H7 (cell line): ENCODE measurements around the gene AMER3. TPM values are rescaled to one million over a fixed set of nuclear protein-coding genes. Genes with fewer than 3 reads are reported as not detected.

Source experiments
- DNase-seq: peaks from one replicate; pipeline ENCODE4 v3.0.0; 2012
- H3K27me3 ChIP-seq: 2 replicates; pipeline ENCODE4 v1.6.0; 2011; ENCODE audit warnings: mild to moderate bottlenecking, low read length; ENCODE audit not compliant: control insufficient read depth, insufficient read depth
- H3K36me3 ChIP-seq: replicated peaks from 2 replicates; pipeline ENCODE4 v1.5.1; 2011; ENCODE audit warnings: low read length; ENCODE audit not compliant: control insufficient read depth, insufficient read depth
- H3K4me3 ChIP-seq: 2 replicates; pipeline ENCODE4 v1.5.1; 2011; ENCODE audit warnings: low read depth, mild to moderate bottlenecking, control low read depth, low read length, moderate library complexity; ENCODE audit not compliant: insufficient read depth
- total RNA-seq: library from RNA; depleted of rRNA; stranded (reverse); fragments of >200 nt; shearing (Covaris generic); gene quantifications from 2 replicates; pipeline ENCODE4 v1.2.3, GENCODE V29; 2014

The AMER3 gene
- total RNA-seq, 1 experiment from 2014 or later, result 0.14 TPM

GRCh38 chr2:130737592-130737991 lies 17.7 kb upstream of the AMER3 start:
- DNase-seq, result no peak
- H3K27me3 ChIP-seq, result no peaks in the 10 kb centered on the region
- no peaks in the 10 kb centered on the region for H3K36me3 ChIP-seq
- no peak overlapping the region for H3K4me3 ChIP-seq

GRCh38 chr2:130740671-130741070 lies 14.7 kb upstream of the AMER3 start:
- no peaks in the 10 kb centered on the region for H3K27me3 ChIP-seq
- H3K4me3 ChIP-seq, result no peak overlapping the region
- H3K36me3 ChIP-seq, result no peaks in the 10 kb centered on the region
- DNase-seq, result no peak

- H3K36me3 ChIP-seq, result no peaks in the 10 kb centered on the region
- no peak overlapping the region for H3K4me3 ChIP-seq
- no peaks in the 10 kb centered on the region for H3K27me3 ChIP-seq
- DNase-seq, result no peak
These were observed 12.1 kb upstream of the AMER3 start for GRCh38 chr2:130743278-130743677.

GRCh38 chr2:130744287-130745117 lies 10.8 kb upstream of the AMER3 start:
- DNase-seq, result peak; percentile 74
- Histone ChIP-seq H3K36me3 (no peaks in the 10 kb centered on the region), H3K4me3 (no peak overlapping the region), H3K27me3 (no peaks in the 10 kb centered on the region)

GRCh38 chr2:130749078-130749477 lies 6.3 kb upstream of the AMER3 start:
- H3K36me3 ChIP-seq, result no peaks in the 10 kb centered on the region
- DNase-seq, result no peak
- H3K27me3 ChIP-seq, result no peaks in the 10 kb centered on the region
- H3K4me3 ChIP-seq, result no peak overlapping the region

- H3K4me3 ChIP-seq, result no peak overlapping the region
- no peaks in the 10 kb centered on the region for H3K36me3 ChIP-seq
- no peak for DNase-seq
- H3K27me3 ChIP-seq, result peaks cover 1% of the 10 kb centered on the region
These were observed 5.7 kb upstream of the AMER3 start for GRCh38 chr2:130749641-130750040.

- peak overlapping the region; percentile 60 for H3K4me3 ChIP-seq
- H3K27me3 ChIP-seq, result peaks cover 18% of the 10 kb centered on the region
- H3K36me3 ChIP-seq, result no peaks in the 10 kb centered on the region
- DNase-seq, result peak; percentile 62
These were observed 529 bp upstream of the AMER3 start for GRCh38 chr2:130754811-130755210.

GRCh38 chr2:130756053-130756873 lies 923 bp downstream of the AMER3 start:
- peak; percentile 97 for DNase-seq
- Histone ChIP-seq H3K4me3 (peak overlapping the region; percentile 60), H3K27me3 (peaks cover 18% of the 10 kb centered on the region), H3K36me3 (no peaks in the 10 kb centered on the region)

- peak overlapping the region; percentile 53; the same call in 1 of the 2 replicates for H3K4me3 ChIP-seq
- DNase-seq, result peak; percentile 32
- H3K27me3 ChIP-seq, result peaks cover 18% of the 10 kb centered on the region
- no peaks in the 10 kb centered on the region for H3K36me3 ChIP-seq
These were observed 1.7 kb downstream of the AMER3 start for GRCh38 chr2:130756874-130757668.

GRCh38 chr2:130759906-130760753 lies 4.8 kb downstream of the AMER3 start:
- DNase-seq, result peak; percentile 29
- peaks cover 12% of the 10 kb centered on the region for H3K27me3 ChIP-seq

GRCh38 chr2:130760754-130761751 lies 5.7 kb downstream of the AMER3 start:
- H3K36me3 ChIP-seq, result no peaks in the 10 kb centered on the region
- no peak overlapping the region for H3K4me3 ChIP-seq
- no peak for DNase-seq
- H3K27me3 ChIP-seq, result peaks cover 7% of the 10 kb centered on the region

More at GRCh38 chr2:130759906-130760753, 4.8 kb downstream of the AMER3 start:
- Histone ChIP-seq H3K4me3 (no peak overlapping the region), H3K36me3 (no peaks in the 10 kb centered on the region)

GRCh38 chr2:130762031-130762909 lies 6.9 kb downstream of the AMER3 start:
- peak; percentile 39 for DNase-seq
- Histone ChIP-seq H3K27me3 (peaks cover 3% of the 10 kb centered on the region), H3K4me3 (no peak overlapping the region), H3K36me3 (no peaks in the 10 kb centered on the region)
